Activated B cell treated with CpG ODN at 0.5 μM for 24 hours (primary cell): ENCODE results near the gene CNTN1. TPM values are rescaled to one million over a fixed set of nuclear protein-coding genes. Genes with fewer than 3 reads are reported as not detected.

Experiments
- ATAC-seq: fragments of 200-7000 bp; cut with Tn5 transposase; one replicate; pipeline ENCODE4 v1.10.0; 2021; ENCODE audit warnings: low read depth, mild to moderate bottlenecking, moderate library complexity
- CTCF ChIA-PET: fragments of 350-600 bp; sonication (Branson Sonifier 250); formaldehyde crosslinking; loops from one replicate; lab custom pipeline; 2021; ENCODE audit warnings: antibody characterized with exemption; lab: Charles Lee
- POLR2A ChIA-PET: fragments of 350-600 bp; sonication (Branson Sonifier 250); formaldehyde crosslinking; loops from one replicate; lab custom pipeline; 2021; ENCODE audit warnings: antibody characterized with exemption; lab: Charles Lee
- DNase-seq: peaks from one replicate; pipeline ENCODE4 v3.0.0; 2022
- H3K27ac Mint-ChIP-seq: one replicate; pipeline ENCODE4 v1.8.0; 2020; ENCODE audit warnings: mixed read lengths
- H3K27me3 Mint-ChIP-seq: one replicate; pipeline ENCODE4 v1.8.0; 2021; ENCODE audit warnings: mixed read lengths
- H3K36me3 Mint-ChIP-seq: one replicate; pipeline ENCODE4 v1.8.0; 2021; ENCODE audit warnings: low read depth, mixed read lengths
- H3K4me1 Mint-ChIP-seq: one replicate; pipeline ENCODE4 v1.8.0; 2021; ENCODE audit warnings: mixed read lengths
- H3K4me3 Mint-ChIP-seq: one replicate; pipeline ENCODE4 v1.8.0; 2020; ENCODE audit warnings: mild to moderate bottlenecking, mixed read lengths
- H3K9me3 Mint-ChIP-seq: one replicate; pipeline ENCODE4 v1.8.0; 2020; ENCODE audit warnings: mixed read lengths
- intact Hi-C: fragments of 100-400 bp; cut with micrococcal nuclease; formaldehyde crosslinking; loops from one replicate; pipeline ENCODE4 v1.15.1; 2024
- total RNA-seq: library from RNA; stranded (reverse); gene quantifications from 2 replicates; pipeline ENCODE4 v1.2.3, GENCODE V29; 2022
- TF ChIP-seq, protein P1 (sequence below): fragments of 200-600 bp; IDR thresholded peaks from one replicate; pipeline ENCODE4 v1.8.0; 2022; ENCODE audit warnings: antibody characterized with exemption, mild to moderate bottlenecking

The CNTN1 gene
- total RNA-seq, 1 donor from 2014 or later, result not detected

DNA sequence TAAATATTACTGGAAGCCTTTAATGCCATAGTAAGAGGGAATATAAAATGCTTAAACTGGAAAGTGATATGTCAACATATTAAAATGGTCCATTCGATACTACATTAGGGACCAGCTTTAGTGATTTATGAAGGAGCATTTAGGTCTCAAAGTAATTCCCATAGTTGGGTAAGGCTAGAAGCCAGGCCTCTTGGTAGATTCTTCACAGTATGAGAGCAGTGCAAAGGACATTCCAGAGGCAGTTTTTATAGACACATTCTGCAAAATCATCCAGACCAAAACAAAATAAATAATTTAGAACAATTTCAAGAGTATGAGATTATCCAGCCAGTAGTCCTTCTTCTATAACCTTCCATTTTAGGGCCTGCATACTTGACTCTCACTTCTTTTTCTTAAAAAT lies 353.3 kb downstream of the CNTN1 start:
- no peaks in the 10 kb centered on the region for H3K27me3 Mint-ChIP-seq
- H3K36me3 Mint-ChIP-seq, result no peaks in the 10 kb centered on the region
- H3K27ac Mint-ChIP-seq, result no peak overlapping the region
- POLR2A ChIA-PET, result no interaction called here
- ATAC-seq, result no peak
- TF ChIP-seq, protein P1, sequence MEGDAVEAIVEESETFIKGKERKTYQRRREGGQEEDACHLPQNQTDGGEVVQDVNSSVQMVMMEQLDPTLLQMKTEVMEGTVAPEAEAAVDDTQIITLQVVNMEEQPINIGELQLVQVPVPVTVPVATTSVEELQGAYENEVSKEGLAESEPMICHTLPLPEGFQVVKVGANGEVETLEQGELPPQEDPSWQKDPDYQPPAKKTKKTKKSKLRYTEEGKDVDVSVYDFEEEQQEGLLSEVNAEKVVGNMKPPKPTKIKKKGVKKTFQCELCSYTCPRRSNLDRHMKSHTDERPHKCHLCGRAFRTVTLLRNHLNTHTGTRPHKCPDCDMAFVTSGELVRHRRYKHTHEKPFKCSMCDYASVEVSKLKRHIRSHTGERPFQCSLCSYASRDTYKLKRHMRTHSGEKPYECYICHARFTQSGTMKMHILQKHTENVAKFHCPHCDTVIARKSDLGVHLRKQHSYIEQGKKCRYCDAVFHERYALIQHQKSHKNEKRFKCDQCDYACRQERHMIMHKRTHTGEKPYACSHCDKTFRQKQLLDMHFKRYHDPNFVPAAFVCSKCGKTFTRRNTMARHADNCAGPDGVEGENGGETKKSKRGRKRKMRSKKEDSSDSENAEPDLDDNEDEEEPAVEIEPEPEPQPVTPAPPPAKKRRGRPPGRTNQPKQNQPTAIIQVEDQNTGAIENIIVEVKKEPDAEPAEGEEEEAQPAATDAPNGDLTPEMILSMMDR, result no peak
- no peaks in the 10 kb centered on the region for H3K9me3 Mint-ChIP-seq
- intact Hi-C loops, result no loop called here
- CTCF ChIA-PET, result no interaction called here
- no peak for DNase-seq
- no peak overlapping the region for H3K4me3 Mint-ChIP-seq
- no peaks in the 10 kb centered on the region for H3K4me1 Mint-ChIP-seq

DNA sequence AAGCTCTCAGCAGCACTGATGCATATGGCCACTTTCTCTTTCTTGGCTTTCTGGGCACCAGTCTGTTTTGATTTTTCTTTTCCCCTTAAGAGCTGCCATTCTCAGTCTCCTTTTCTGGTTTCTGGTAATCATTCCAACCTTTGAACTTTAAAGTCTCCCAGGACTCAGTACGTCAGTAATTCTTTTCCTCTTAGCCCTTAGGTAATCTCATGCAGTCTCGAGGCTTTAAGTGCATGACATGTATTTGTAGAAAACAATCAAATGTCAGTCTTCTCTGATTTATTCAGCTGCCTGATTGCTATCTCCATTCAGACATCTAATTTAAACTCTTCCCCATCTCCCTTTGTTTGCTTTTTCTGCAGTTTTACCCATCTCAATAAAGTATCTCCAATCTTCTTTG lies 356.8 kb downstream of the CNTN1 start:
- Mint-ChIP-seq H3K36me3 (no peaks in the 10 kb centered on the region), H3K27ac (no peak overlapping the region), H3K27me3 (no peaks in the 10 kb centered on the region), H3K9me3 (no peaks in the 10 kb centered on the region), H3K4me3 (no peak overlapping the region), H3K4me1 (no peaks in the 10 kb centered on the region)
- ATAC-seq, result no peak
- CTCF ChIA-PET, result no interaction called here
- no peak for DNase-seq
- TF ChIP-seq, protein P1, result no peak
- POLR2A ChIA-PET, result no interaction called here
- intact Hi-C loops, result no loop called here

DNA sequence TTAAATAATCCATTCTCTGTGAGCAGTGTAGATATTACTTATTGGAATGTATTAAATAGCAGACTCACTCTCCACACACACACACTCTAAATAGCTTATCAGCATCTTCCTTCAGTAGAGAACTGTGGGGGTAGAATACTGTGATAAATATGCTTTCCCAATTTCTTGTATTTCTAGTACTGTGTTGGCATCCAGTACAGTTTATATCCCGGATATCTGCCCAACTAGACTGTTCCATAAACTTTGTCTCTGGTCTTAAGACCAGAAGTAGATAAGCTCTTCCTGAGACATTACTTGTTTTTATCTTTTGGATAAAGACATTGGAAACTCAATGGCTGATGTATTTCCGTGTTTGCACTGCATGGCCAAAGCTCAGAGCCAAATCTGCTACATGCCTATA lies 359.7 kb downstream of the CNTN1 start:
- ATAC-seq (no peak), DNase-seq (no peak)
- no peak overlapping the region for H3K4me3 Mint-ChIP-seq
- intact Hi-C loops, result no loop called here
- TF ChIP-seq, protein P1, result no peak
- ChIA-PET POLR2A (no interaction called here), CTCF (no interaction called here)
- no peak overlapping the region for H3K27ac Mint-ChIP-seq
- H3K4me1 Mint-ChIP-seq, result no peaks in the 10 kb centered on the region
- no peaks in the 10 kb centered on the region for H3K36me3 Mint-ChIP-seq
- no peaks in the 10 kb centered on the region for H3K27me3 Mint-ChIP-seq
- H3K9me3 Mint-ChIP-seq, result no peaks in the 10 kb centered on the region

DNA sequence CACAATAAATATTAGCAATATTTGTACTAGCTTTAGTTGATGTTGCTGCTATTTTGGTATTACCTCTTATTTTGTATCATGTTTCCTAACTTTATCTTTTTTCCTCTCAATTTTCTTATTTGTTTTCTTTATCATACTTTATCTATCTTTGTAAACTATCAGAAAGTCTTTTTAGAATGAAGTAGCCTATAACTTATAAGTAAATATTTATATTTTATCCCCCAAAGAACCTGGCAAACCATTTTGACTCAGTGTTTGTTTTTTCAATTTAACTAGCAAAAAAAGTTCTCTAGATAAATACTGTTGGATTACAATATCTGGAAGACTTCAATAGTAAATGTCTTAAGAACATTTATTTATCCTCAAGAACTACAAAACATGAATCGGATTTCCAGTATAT lies 360.2 kb downstream of the CNTN1 start:
- ChIA-PET CTCF (no interaction called here), POLR2A (no interaction called here)
- TF ChIP-seq, protein P1, result no peak
- no peak for ATAC-seq
- DNase-seq, result no peak
- Mint-ChIP-seq H3K27ac (no peak overlapping the region), H3K27me3 (no peaks in the 10 kb centered on the region), H3K4me1 (no peaks in the 10 kb centered on the region), H3K36me3 (no peaks in the 10 kb centered on the region), H3K4me3 (no peak overlapping the region), H3K9me3 (no peaks in the 10 kb centered on the region)
- intact Hi-C loops, result no loop called here

DNA sequence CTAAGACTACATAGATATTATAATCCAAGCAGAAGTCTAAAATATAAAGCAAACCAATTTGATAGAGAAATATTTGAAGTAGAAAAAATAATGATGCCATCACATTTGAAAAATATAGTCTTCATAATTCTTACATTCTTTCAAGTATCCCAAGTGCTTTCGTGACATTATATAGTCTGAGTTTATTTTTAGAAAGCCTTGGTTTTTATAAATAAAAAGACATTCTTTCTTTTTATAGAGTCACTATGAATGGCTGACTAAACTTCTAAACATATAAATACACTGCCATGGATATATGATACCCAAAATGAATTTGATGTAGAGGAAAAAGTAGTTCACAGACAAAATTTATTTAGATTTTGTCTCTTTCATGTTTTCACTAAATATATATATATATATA lies 360.8 kb downstream of the CNTN1 start:
- CTCF ChIA-PET, result no interaction called here

More for the DNA sequence above, 360.8 kb downstream of the CNTN1 start:
- Mint-ChIP-seq H3K27ac (no peak overlapping the region), H3K27me3 (no peaks in the 10 kb centered on the region), H3K4me3 (no peak overlapping the region), H3K36me3 (no peaks in the 10 kb centered on the region), H3K9me3 (no peaks in the 10 kb centered on the region), H3K4me1 (no peaks in the 10 kb centered on the region)
- intact Hi-C loops, result no loop called here
- TF ChIP-seq, protein P1, result no peak
- no peak for ATAC-seq
- POLR2A ChIA-PET, result no interaction called here
- no peak for DNase-seq
